Measurements from ENCODE around the gene HTD2.
"Not testable (repeated sequence)": the region's sequence is repeated elsewhere in the genome, so short reads cannot be mapped to it uniquely, and the experiment has no call there.

The HTD2 gene

DNA sequence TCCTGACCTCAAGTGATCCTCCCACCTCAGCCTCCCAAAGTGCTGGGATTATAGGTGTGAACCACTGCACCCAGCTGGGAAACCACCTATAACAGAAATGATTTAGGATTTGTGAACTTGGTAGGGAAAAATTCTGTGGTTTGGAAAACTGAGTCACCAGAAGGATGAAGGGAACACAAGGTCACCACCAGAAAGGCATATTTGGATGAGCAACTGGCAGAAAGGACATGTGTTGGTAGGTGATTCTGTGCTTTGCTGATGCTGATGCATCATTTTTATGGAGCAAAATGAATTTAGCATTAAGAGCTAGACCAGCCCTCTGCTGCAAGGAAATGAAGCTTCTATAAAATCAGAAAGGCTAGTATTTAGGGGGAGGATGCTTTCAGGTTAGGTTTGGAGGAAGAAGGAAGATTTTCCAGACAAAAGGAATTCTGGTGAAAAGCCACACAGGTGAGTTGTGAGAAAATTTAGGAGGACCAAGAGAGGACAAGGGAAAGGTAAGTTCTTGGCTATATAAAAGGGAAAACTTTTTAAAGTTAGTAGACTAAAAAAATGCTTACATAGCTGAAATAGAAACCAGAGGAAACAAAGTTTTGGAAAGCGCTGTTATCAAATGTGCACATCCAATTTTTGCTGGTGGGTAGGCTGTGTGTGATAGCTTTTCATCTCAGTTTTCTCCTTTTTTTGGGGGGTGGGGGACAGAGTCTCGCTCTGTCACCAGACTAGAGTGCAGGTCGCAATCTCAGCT lies 30.0 kb downstream of the HTD2 start:
- Histone ChIP-seq H3K9ac (ENCODE audit: low read length) (no peak overlapping the region), H3K9me2 (replicated peaks; ENCODE audit: insufficient read depth, low read length) (no peaks in the 10 kb centered on the region), H4K20me1 (ENCODE audit: insufficient read depth, low read length) (no peaks in the 10 kb centered on the region), H3K9me3 (replicated peaks; ENCODE audit: insufficient read depth, low read length) (no peaks in the 10 kb centered on the region), H3K4me1 (ENCODE audit: low read length) (peaks cover 6% of the 10 kb centered on the region; the same call in 1 of the 2 replicates), H3K36me3 (replicated peaks; ENCODE audit: insufficient read depth, low read length) (no peaks in the 10 kb centered on the region), H3K79me2 (ENCODE audit: low read length) (peaks cover 19% of the 10 kb centered on the region), H2AFZ (ENCODE audit: low read length) (no peak overlapping the region), H3F3A (ENCODE audit: insufficient read depth, low read length) (no peaks in the 10 kb centered on the region), H3K27ac (ENCODE audit: low read length) (no peak overlapping the region), H3K27me3 (replicated peaks; ENCODE audit: insufficient read depth, low read length) (no peaks in the 10 kb centered on the region), H3K4me3 (ENCODE audit: low read length) (no peak overlapping the region), H3K4me2 (ENCODE audit: low read depth, low read length) (no peak overlapping the region)
- no peak for TF ChIP-seq EZH2phosphoT487 (IDR thresholded peaks at IDR 0.05; ENCODE audit: low read length)
- TF ChIP-seq, protein P1, sequence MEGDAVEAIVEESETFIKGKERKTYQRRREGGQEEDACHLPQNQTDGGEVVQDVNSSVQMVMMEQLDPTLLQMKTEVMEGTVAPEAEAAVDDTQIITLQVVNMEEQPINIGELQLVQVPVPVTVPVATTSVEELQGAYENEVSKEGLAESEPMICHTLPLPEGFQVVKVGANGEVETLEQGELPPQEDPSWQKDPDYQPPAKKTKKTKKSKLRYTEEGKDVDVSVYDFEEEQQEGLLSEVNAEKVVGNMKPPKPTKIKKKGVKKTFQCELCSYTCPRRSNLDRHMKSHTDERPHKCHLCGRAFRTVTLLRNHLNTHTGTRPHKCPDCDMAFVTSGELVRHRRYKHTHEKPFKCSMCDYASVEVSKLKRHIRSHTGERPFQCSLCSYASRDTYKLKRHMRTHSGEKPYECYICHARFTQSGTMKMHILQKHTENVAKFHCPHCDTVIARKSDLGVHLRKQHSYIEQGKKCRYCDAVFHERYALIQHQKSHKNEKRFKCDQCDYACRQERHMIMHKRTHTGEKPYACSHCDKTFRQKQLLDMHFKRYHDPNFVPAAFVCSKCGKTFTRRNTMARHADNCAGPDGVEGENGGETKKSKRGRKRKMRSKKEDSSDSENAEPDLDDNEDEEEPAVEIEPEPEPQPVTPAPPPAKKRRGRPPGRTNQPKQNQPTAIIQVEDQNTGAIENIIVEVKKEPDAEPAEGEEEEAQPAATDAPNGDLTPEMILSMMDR (IDR thresholded peaks at IDR 0.05; ENCODE audit: low read length): no peak
- no peak for TF ChIP-seq EZH2 (optimal IDR thresholded peaks at IDR 0.05; ENCODE audit: low read depth, low read length)
- DNase-seq: no peak

DNA sequence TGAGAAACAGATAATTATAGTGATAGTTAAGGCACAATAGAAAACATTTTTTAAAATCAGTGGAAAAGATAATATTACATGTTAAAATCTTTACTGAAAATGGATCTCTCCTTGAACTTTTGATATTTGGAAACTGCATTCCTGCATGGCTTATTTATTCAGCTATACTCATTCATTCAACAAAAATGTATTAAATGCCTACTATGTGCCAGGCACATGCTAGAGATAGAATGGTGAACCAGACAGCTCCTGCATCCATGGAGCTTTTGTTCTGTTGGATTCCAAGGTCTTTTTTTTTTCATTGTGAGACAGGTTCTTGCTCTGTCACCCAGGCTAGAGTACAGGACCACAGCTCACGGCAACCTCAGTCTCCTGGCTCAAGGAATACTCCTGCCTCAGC lies 30.9 kb downstream of the HTD2 start:
- no peak overlapping the region for H3K4me3 ChIP-seq (ENCODE audit: low read length)
- no peak overlapping the region for H3K9ac ChIP-seq (ENCODE audit: low read length)
- peaks cover 6% of the 10 kb centered on the region; the same call in 1 of the 2 replicates for H3K4me1 ChIP-seq (ENCODE audit: low read length)
- no peaks in the 10 kb centered on the region for H3K27me3 ChIP-seq (replicated peaks; ENCODE audit: insufficient read depth, low read length)
- H4K20me1 ChIP-seq (ENCODE audit: insufficient read depth, low read length): no peaks in the 10 kb centered on the region
- peaks cover 19% of the 10 kb centered on the region for H3K79me2 ChIP-seq (ENCODE audit: low read length)
- no peak overlapping the region for H3K27ac ChIP-seq (ENCODE audit: low read length)
- H3K9me2 ChIP-seq (replicated peaks; ENCODE audit: insufficient read depth, low read length): no peaks in the 10 kb centered on the region
- DNase-seq: no peak
- H3K36me3 ChIP-seq (replicated peaks; ENCODE audit: insufficient read depth, low read length): no peaks in the 10 kb centered on the region
- H3F3A ChIP-seq (ENCODE audit: insufficient read depth, low read length): no peaks in the 10 kb centered on the region
- no peak overlapping the region for H2AFZ ChIP-seq (ENCODE audit: low read length)
- no peak overlapping the region for H3K4me2 ChIP-seq (ENCODE audit: low read depth, low read length)
- TF ChIP-seq EZH2phosphoT487 (IDR thresholded peaks at IDR 0.05; ENCODE audit: low read length) (no peak), EZH2 (optimal IDR thresholded peaks at IDR 0.05; ENCODE audit: low read depth, low read length) (no peak)
- TF ChIP-seq, protein P1 (IDR thresholded peaks at IDR 0.05; ENCODE audit: low read length): no peak
- no peaks in the 10 kb centered on the region for H3K9me3 ChIP-seq (replicated peaks; ENCODE audit: insufficient read depth, low read length)

DNA sequence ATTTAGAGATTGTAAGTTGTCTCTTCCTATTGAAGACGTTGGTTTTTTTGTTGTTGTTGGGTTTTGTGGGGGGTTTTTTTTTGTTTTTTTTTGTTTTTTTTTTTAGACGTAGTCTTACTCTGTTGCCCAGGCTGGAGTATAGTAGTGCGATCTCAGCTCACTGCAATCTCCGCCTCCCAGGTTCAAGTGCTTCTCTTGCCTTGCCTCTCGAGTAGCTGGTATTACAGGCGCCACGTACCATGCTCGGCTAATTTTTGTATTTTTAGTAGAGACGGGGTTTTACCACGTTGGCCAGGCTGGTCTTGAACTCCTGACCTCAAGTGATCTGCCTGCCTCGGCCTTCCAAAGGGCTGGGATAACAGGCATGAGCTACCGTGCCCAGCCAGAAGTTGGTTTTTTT lies 32.8 kb downstream of the HTD2 start:
- H3K27me3 ChIP-seq (replicated peaks; ENCODE audit: insufficient read depth, low read length); H3K4me3 ChIP-seq (ENCODE audit: low read length); H3K9me2 ChIP-seq (replicated peaks; ENCODE audit: insufficient read depth, low read length); H3K4me1 ChIP-seq (ENCODE audit: low read length); H3F3A ChIP-seq (ENCODE audit: insufficient read depth, low read length); H3K36me3 ChIP-seq (replicated peaks; ENCODE audit: insufficient read depth, low read length); H3K4me2 ChIP-seq (ENCODE audit: low read depth, low read length); DNase-seq; H3K79me2 ChIP-seq (ENCODE audit: low read length); H2AFZ ChIP-seq (ENCODE audit: low read length); H4K20me1 ChIP-seq (ENCODE audit: insufficient read depth, low read length); H3K9me3 ChIP-seq (replicated peaks; ENCODE audit: insufficient read depth, low read length); H3K27ac ChIP-seq (ENCODE audit: low read length); H3K9ac ChIP-seq (ENCODE audit: low read length): not testable (repeated sequence)

DNA sequence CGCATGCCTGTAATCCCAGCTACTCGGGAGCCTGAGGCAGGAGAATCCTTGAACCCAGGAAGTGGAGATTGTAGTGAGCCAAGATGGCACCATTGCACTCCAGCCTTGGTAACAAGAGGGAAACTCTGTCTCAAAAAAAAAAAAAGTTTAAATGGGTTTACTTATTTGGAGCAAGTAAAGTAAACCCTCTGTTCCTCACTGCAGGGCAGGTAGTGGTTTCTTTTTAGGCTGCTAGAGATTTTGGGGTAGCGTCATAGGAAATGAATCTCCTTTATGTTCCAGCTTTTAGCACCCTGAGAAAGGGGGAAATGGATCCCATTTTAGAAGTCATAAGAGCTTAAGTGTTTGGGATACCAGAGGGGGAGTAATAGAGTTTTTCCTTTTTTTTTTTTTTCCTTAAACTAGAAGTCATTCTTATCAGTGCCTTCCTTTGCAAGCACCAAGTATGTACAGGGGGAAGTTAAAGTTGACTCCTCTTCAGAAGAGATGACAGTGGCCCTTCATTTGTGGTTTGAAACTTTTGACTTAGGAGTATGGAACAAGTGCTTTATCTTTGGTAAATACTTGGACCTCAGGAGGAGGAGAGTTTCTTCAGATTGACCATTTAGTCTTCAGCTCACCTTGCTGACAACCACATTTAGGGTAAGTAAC lies 34.4 kb downstream of the HTD2 start:
- H3K9ac ChIP-seq (ENCODE audit: low read length): no peak overlapping the region
- no peaks in the 10 kb centered on the region for H3F3A ChIP-seq (ENCODE audit: insufficient read depth, low read length)
- H3K27me3 ChIP-seq (replicated peaks; ENCODE audit: insufficient read depth, low read length): no peaks in the 10 kb centered on the region
- 0 out of 2 replicates have a peak, but pooled peaks cover 3% of the 10 kb centered on the region for H3K79me2 ChIP-seq (ENCODE audit: low read length)
- no peak overlapping the region for H2AFZ ChIP-seq (ENCODE audit: low read length)
- no peaks in the 10 kb centered on the region for H3K9me2 ChIP-seq (replicated peaks; ENCODE audit: insufficient read depth, low read length)
- no peak for DNase-seq
- no peaks in the 10 kb centered on the region for H3K4me1 ChIP-seq (ENCODE audit: low read length)
- no peak overlapping the region for H3K4me3 ChIP-seq (ENCODE audit: low read length)
- no peaks in the 10 kb centered on the region for H4K20me1 ChIP-seq (ENCODE audit: insufficient read depth, low read length)
- no peaks in the 10 kb centered on the region for H3K9me3 ChIP-seq (replicated peaks; ENCODE audit: insufficient read depth, low read length)
- no peaks in the 10 kb centered on the region for H3K36me3 ChIP-seq (replicated peaks; ENCODE audit: insufficient read depth, low read length)
- TF ChIP-seq, protein P1 (IDR thresholded peaks at IDR 0.05; ENCODE audit: low read length): no peak
- no peak for TF ChIP-seq EZH2phosphoT487 (IDR thresholded peaks at IDR 0.05; ENCODE audit: low read length)
- no peak for TF ChIP-seq EZH2 (optimal IDR thresholded peaks at IDR 0.05; ENCODE audit: low read depth, low read length)
- H3K27ac ChIP-seq (ENCODE audit: low read length): no peak overlapping the region
- H3K4me2 ChIP-seq (ENCODE audit: low read depth, low read length): no peak overlapping the region
